Vagina (tissue), 2 donors: Measurements from ENCODE around the gene GRAMD4. TPM values are rescaled to one million over a fixed set of nuclear protein-coding genes. Genes with fewer than 3 reads are reported as not detected.

ENCODE experiments used
- DNase-seq, 2 donors: peaks; one replicate each; pipeline ENCODE4 v3.0.0-alpha.2; 2017; ENCODE audit errors: extremely low spot score in 2 of 2
- H3K27ac ChIP-seq: fragments of 200-600 bp; sonication (generic); one replicate; pipeline ENCODE4 v1.5.1; 2019
- H3K27me3 ChIP-seq: fragments of 200-600 bp; sonication (generic); one replicate; pipeline ENCODE4 v1.5.1; 2019
- H3K36me3 ChIP-seq, 2 donors: fragments of 200-600 bp; sonication (generic); one replicate each; pipeline ENCODE4 v1.5.1; 2017 to 2019
- H3K4me1 ChIP-seq: fragments of 200-600 bp; sonication (generic); one replicate; pipeline ENCODE4 v1.5.1; 2019
- H3K4me3 ChIP-seq, 2 donors: fragments of 200-600 bp; sonication (generic); 1 replicate in 1 of 2; 2 replicates in 1 of 2; pipeline ENCODE4 v1.5.1; 2016 to 2019
- H3K9me3 ChIP-seq: fragments of 200-600 bp; sonication (generic); one replicate; pipeline ENCODE4 v1.5.1; 2019
- CTCF ChIP-seq, 3 experiments: fragments of 450-650 bp in 2 of 3; fragments of 200-600 bp in 1 of 3; sonication (generic) in 1 of 3; IDR thresholded peaks; one replicate each; pipeline ENCODE4 v1.5.1; 2017 to 2019; ENCODE audit warnings: antibody characterized with exemption in 3 of 3, mild to moderate bottlenecking in 2 of 3, moderate library complexity in 2 of 3
- POLR2A ChIP-seq, 2 donors: fragments of 450-650 bp; IDR thresholded peaks; one replicate each; pipeline ENCODE4 v1.6.1; 2017; ENCODE audit warnings: antibody characterized with exemption in 2 of 2, mild to moderate bottlenecking in 2 of 2, moderate library complexity in 2 of 2
- POLR2AphosphoS5 ChIP-seq, 2 donors: sonication (generic); formaldehyde crosslinking; IDR thresholded peaks; one replicate each; pipeline ENCODE4 v1.9.0; 2017; ENCODE audit warnings: antibody characterized with exemption in 2 of 2, mild to moderate bottlenecking in 2 of 2, low read depth in 1 of 2; ENCODE audit not compliant: insufficient read depth in 1 of 2
- intact Hi-C: fragments of 100-400 bp; cut with DNase I; formaldehyde crosslinking; loops from one replicate; pipeline ENCODE4 v1.15.1; 2023
- total RNA-seq: library from RNA; depleted of rRNA; stranded (reverse); fragments of >200 nt; gene quantifications from one replicate; pipeline ENCODE4 v1.2.3, GENCODE V29; 2016

The GRAMD4 gene
- total RNA-seq, 1 donor from 2014 or later: 28.7 TPM

GRCh38 chr22:46585340-46586122 lies 34.7 kb upstream of the GRAMD4 start:
- no peaks in the 10 kb centered on the region for H3K36me3 ChIP-seq
- no peaks in the 10 kb centered on the region for H3K9me3 ChIP-seq
- intact Hi-C loops: no loop called here
- no peaks in the 10 kb centered on the region for H3K27me3 ChIP-seq
- H3K4me1 ChIP-seq: peaks cover 60% of the 10 kb centered on the region
- DNase-seq: no peak
- H3K27ac ChIP-seq: no peak overlapping the region
- no peak overlapping the region for H3K4me3 ChIP-seq
- TF ChIP-seq CTCF (IDR thresholded peaks at IDR 0.05) (no peak), POLR2AphosphoS5 (IDR thresholded peaks at IDR 0.05; ENCODE audit: insufficient read depth in 1 of 2, low read depth in 1 of 2) (no peak), POLR2A (IDR thresholded peaks at IDR 0.05) (no peak)

- intact Hi-C loops: no loop called here
Measured at GRCh38 chr22:46586123-46586519, 34.1 kb upstream of the GRAMD4 start.

GRCh38 chr22:46586531-46587011 lies 33.6 kb upstream of the GRAMD4 start:
- Histone ChIP-seq H3K36me3 (no peaks in the 10 kb centered on the region), H3K4me1 (peaks cover 49% of the 10 kb centered on the region), H3K4me3 (no peak overlapping the region), H3K27ac (no peak overlapping the region), H3K9me3 (no peaks in the 10 kb centered on the region), H3K27me3 (no peaks in the 10 kb centered on the region)
- TF ChIP-seq CTCF (IDR thresholded peaks at IDR 0.05) (no peak), POLR2A (IDR thresholded peaks at IDR 0.05) (no peak), POLR2AphosphoS5 (IDR thresholded peaks at IDR 0.05; ENCODE audit: insufficient read depth in 1 of 2, low read depth in 1 of 2) (no peak)
- DNase-seq: no peak
- intact Hi-C loops: no loop called here

More at GRCh38 chr22:46586123-46586519, 34.1 kb upstream of the GRAMD4 start:
- no peak for DNase-seq
- Histone ChIP-seq H3K4me1 (peaks cover 54% of the 10 kb centered on the region), H3K4me3 (no peak overlapping the region), H3K9me3 (no peaks in the 10 kb centered on the region), H3K27ac (no peak overlapping the region), H3K36me3 (no peaks in the 10 kb centered on the region), H3K27me3 (no peaks in the 10 kb centered on the region)
- no peak for TF ChIP-seq CTCF (IDR thresholded peaks at IDR 0.05)
- TF ChIP-seq POLR2A (IDR thresholded peaks at IDR 0.05): no peak
- no peak for TF ChIP-seq POLR2AphosphoS5 (IDR thresholded peaks at IDR 0.05; ENCODE audit: insufficient read depth in 1 of 2, low read depth in 1 of 2)

GRCh38 chr22:46587061-46587460 lies 33.1 kb upstream of the GRAMD4 start:
- Histone ChIP-seq H3K36me3 (no peaks in the 10 kb centered on the region), H3K4me3 (no peak overlapping the region), H3K27me3 (no peaks in the 10 kb centered on the region), H3K27ac (no peak overlapping the region), H3K9me3 (no peaks in the 10 kb centered on the region), H3K4me1 (peaks cover 47% of the 10 kb centered on the region)
- no peak for TF ChIP-seq POLR2AphosphoS5 (IDR thresholded peaks at IDR 0.05; ENCODE audit: insufficient read depth in 1 of 2, low read depth in 1 of 2)
- no peak for TF ChIP-seq CTCF (IDR thresholded peaks at IDR 0.05)
- no peak for TF ChIP-seq POLR2A (IDR thresholded peaks at IDR 0.05)
- intact Hi-C loops: no loop called here
- DNase-seq: no peak
